Measurements from ENCODE around the gene LBX1. TPM values are rescaled to one million over a fixed set of nuclear protein-coding genes. Genes with fewer than 3 reads are reported as not detected.

LBX1 gene
- total RNA-seq, 1 donor from 2014 or later, result not detected

DNA sequence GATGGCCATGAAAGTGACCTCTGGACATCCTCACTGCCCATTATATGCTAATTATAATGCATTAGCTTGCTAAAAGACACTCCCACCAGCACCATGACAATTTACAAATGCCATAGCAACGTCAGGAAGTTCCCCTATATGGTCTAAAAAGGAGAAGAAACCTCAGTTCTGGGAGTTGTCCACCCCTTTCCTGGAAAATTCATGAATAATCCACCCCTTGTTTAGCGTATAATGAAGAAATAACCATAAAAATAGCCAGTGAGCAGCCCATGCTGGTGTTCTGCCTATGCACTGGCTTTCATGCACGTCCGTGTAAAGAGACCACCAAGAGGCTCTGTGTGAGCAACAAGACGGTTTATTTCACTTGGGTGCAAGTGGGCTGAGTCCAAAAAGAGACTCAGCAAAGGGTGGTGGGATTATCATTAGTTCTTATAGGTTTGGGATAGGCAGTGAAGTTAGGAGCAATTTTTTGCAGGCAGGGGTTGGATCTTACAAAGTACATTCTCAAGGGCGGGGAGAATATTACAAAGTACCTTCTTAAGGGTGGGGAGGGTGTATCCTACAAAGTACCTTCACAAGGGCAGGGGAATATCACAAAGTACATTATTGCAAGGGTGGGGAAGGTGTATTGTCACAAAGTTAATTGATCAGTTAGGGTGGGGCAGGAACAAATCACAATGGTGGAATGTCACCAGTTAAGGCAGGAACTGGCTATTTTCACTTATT lies 45.6 kb downstream of the LBX1 start:
- intact Hi-C loops (cut with DNase I), result no loop called here
- peaks cover 3% of the 10 kb centered on the region for H3K27me3 ChIP-seq (ENCODE audit: low read depth)
- H3K27ac ChIP-seq, result no peak overlapping the region
- no peak for TF ChIP-seq CTCF (IDR thresholded peaks at IDR 0.05)
- no peak for ATAC-seq
- no peaks in the 10 kb centered on the region for H3K36me3 ChIP-seq
- H3K4me3 ChIP-seq, result no peak overlapping the region
- no peaks in the 10 kb centered on the region for H3K4me1 ChIP-seq
- DNase-seq, result no peak
- H3K9me3 ChIP-seq, result no peaks in the 10 kb centered on the region

DNA sequence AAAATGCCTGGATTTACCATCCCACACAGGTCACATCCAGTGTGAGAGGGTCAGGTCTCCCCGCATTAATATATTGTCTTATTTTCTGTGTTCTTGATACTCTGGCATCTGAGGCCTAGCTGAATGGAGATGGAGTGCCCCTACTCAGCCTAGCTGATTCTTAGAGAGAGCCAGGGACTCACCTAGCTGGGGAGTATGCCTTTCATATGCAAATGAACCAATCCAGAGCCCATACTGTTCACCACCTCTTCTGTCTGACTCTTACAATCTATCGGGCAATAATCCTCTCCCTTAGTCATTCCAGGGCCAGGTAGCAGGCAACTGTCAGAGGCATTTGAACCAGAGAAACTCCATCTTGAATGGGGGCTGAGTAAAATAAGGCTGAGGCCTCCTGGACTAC lies 46.3 kb downstream of the LBX1 start:
- Histone ChIP-seq H3K27me3 (ENCODE audit: low read depth) (peaks cover 3% of the 10 kb centered on the region), H3K27ac (no peak overlapping the region), H3K36me3 (no peaks in the 10 kb centered on the region), H3K4me3 (no peak overlapping the region), H3K4me1 (no peaks in the 10 kb centered on the region), H3K9me3 (no peaks in the 10 kb centered on the region)
- ATAC-seq, result no peak
- intact Hi-C loops (cut with DNase I), result no loop called here
- no peak for TF ChIP-seq CTCF (IDR thresholded peaks at IDR 0.05)
- DNase-seq, result no peak

Other genes starting within 250 kb of the LBX1 start
- gene MRPL43, start 242.0 kb downstream of the LBX1 start, total RNA-seq, result 59.7 TPM
- gene TWNK, start 241.9 kb downstream of the LBX1 start, total RNA-seq, result 5.8 TPM
- 52.6 TPM for gene LZTS2, start 229.7 kb downstream of the LBX1 start, total RNA-seq
- 1.6 TPM for gene PDZD7, start 198.3 kb downstream of the LBX1 start, total RNA-seq
- 57.8 TPM for gene SFXN3, start 198.2 kb downstream of the LBX1 start, total RNA-seq
- gene KAZALD1, start 167.5 kb downstream of the LBX1 start, total RNA-seq, result 9.9 TPM
- not detected for gene TLX1, start 98.2 kb downstream of the LBX1 start, total RNA-seq
- gene BTRC, start 124.7 kb upstream of the LBX1 start, total RNA-seq, result 17.3 TPM

Measured in lower lobe of right lung (tissue), 2 donors.